Activated CD4-positive, CD25-positive, alpha-beta regulatory T cell (primary cell): Measurements from ENCODE around the gene CCNG1.

Source experiments
- DNase-seq, 4 experiments: peaks; one replicate each; lab custom pipeline; 2025; lab: John Stamatoyannopoulos, UW

Gene CCNG1

DNA sequence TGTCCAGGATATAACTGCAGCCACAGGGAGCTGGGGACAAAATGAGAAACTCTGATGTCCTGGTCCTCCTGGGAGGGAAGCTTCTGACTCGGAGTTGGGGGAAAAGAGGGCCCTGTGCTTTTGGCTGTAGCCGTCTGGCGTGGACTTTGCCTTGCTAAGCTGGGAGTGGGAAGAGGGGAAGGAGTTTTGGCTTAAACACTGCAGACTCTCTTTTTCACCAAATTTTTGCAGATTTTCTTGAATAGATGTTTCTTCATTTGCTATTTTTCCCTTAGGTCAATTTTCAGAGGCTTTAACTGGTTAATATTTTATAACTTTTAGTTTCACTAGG is 52.3 kb downstream of the CCNG1 start:
- DNase-seq: no peak
